IPS-18c (cell line): ENCODE results near the gene FOXO6.

Source experiments
- H3K4me3 ChIP-seq: 2 replicates; pipeline ENCODE4 v1.7.0; 2013; ENCODE audit warnings: low read depth, mild to moderate bottlenecking, low read length, moderate library complexity; ENCODE audit not compliant: insufficient read depth
- H3K9me3 ChIP-seq: one replicate; pipeline ENCODE4 v1.6.1; 2013; ENCODE audit warnings: mild to moderate bottlenecking, low read length, moderate library complexity; ENCODE audit not compliant: control insufficient read depth, insufficient read depth

Gene FOXO6

DNA sequence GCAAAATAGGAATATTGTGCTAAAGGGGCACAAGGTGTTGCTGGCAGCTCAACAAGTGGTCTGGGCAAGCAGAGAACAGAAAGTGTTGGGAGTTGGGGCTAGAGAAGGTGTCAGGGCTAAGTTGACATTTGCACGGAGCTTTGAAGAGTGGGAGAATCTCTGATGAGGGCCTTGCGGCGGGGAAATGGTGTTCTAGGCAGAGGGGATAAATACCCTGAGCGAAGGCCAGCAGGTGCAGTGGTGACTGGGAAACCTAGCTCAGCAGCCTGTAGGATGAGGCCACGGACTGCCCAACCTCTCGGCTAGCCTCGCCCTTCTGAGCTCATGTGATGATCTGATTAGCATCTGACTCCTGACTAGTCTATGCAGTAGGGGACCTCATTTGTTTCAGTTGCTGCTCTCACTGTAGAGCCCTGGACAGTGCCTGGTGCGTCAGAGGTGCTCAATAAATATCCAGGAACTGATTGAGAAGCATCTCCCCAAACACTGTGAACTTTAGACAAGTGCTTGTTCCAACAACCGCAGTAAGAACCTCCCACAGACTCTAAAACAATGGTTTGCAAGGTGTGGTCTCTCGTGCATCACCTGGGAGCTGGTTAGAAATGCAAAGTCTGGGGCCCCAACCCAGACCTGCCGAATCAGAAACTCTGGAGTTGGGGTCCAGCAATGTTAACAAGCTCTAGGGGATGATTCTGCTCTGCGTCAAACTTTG lies 1.0 kb upstream of the FOXO6 start:
- H3K4me3 ChIP-seq: peak overlapping the region; percentile 45
- no peaks in the 10 kb centered on the region for H3K9me3 ChIP-seq

DNA sequence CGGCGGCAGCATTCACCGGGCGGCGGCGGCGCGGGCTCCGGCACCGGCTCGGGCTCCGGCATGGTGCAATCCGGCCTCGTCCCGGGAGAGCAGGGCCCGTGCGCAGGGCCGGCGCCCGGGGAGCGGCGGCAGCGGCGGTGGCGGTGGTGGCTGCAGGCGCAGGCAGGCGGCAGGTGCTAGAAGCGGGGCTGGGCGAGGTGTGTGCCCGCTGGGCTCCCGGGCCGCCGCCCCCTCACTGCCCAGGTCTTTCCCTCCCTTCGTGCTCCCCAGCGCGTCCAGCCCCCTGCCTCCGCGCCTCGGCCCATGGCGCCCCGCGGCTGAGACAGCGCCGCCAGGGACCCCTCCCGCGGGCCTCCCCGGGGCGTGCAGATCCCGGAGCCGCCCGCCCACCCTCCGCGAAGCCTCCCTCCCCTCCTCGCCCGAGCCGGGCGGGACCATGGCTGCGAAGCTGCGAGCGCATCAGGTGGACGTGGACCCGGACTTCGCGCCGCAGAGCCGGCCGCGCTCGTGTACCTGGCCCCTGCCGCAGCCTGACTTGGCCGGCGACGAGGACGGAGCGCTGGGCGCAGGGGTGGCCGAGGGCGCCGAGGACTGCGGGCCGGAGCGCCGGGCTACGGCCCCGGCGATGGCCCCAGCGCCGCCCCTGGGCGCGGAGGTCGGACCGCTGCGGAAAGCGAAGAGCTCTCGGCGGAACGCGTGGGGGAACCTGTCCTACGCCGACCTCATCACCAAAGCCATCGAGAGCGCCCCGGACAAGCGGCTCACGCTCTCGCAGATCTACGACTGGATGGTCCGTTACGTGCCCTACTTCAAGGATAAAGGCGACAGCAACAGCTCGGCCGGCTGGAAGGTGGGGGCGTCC lies 492 bp downstream of the FOXO6 start:
- H3K9me3 ChIP-seq: no peaks in the 10 kb centered on the region
- H3K4me3 ChIP-seq: peak overlapping the region; percentile 53

DNA sequence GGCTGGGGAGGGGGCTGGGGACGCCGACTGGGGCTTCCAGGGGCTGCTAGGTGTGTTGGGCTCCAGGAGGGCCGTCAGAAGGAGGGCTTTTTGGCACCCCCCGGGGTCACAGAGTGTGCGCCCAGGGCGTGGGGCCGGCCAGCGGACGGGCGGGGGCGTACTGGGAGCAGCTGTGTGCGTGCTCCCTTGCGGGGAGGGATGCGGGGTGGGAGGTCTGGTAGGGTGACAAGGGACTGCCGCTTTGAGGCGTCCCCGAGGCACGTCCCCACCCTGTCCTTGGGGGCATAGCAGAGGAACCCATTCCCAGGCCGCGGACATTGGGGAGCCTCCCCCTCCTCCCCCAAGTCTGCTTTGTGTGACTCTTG lies 1.1 kb downstream of the FOXO6 start:
- peak overlapping the region; percentile 53 for H3K4me3 ChIP-seq
- no peaks in the 10 kb centered on the region for H3K9me3 ChIP-seq

DNA sequence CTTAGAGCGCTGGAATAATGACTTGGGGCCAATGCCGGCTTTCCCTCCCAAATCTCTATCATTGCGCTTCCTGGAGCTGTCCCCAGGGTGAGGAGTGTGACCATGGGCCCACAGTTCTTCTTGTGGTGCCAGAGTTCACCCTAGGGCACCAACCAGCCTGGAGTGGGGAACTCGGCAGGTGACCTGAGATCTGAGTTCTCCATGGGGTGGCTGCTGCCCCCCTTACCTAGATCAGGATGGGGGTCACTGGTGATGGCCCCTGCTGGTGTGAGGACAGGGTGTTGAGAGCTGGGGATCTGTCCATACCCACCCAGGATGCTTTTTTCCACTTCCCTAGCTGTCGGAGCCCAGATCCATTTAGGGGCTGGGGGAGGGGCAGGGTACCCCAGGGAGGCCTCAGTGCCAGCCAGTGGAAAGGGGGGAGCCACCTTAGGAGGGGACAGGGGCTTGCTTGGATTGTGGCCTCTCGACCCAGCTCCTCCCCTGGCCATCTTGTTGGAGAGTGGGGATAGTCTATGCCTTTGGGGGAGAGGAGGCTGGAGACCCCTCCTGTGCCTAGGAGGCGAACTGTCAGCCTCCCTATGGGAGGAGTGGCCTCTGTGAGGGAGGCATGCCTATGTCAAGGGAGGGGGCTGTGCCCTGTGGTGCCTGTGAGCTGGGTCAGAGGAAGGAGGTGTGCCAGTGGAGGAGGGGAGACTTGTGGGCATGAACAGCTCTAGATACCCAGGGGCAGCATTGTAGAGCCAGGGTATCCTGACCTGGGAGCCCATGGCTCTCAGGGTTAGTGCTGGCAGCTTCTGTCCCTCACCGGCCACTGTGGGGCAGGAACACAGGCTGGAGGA lies 1.7 kb downstream of the FOXO6 start:
- H3K4me3 ChIP-seq: peak overlapping the region; percentile 53
- H3K9me3 ChIP-seq: no peaks in the 10 kb centered on the region

DNA sequence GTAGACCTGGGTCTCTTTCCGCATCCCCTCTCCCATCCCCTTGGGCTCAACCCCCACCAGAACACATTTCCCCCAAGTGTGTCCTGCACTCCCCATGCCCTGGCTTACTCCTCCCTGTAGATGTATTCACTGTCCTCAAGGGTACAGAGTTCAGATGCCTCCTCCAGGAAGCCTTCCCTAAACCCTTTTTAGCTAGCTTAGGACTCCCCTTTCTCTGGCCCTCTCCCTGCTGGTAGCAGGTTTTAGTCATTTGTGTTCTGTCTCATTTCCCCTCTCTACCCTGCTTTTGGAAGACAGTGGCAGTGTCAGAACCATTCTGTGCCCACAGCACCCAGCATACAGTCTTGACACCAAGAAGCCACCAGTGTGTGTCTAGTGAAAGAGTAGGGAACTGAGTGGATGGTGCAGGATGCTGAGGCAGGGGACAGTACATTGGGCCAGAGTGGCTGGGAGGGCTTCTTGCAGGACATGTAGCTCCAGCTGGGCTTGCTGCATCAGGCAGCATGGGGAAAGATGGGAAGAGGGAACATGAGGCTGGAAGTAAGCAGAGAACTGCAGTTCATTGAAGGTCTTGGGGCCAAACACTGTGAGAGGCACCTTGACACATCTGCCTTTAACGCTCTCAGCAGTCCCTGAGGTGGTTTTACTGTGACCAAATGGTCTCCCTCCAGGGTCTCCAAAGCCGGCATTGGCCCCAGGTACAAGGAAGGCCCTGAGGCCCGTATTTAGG lies 2.5 kb downstream of the FOXO6 start:
- no peaks in the 10 kb centered on the region for H3K9me3 ChIP-seq
- no peak overlapping the region for H3K4me3 ChIP-seq

DNA sequence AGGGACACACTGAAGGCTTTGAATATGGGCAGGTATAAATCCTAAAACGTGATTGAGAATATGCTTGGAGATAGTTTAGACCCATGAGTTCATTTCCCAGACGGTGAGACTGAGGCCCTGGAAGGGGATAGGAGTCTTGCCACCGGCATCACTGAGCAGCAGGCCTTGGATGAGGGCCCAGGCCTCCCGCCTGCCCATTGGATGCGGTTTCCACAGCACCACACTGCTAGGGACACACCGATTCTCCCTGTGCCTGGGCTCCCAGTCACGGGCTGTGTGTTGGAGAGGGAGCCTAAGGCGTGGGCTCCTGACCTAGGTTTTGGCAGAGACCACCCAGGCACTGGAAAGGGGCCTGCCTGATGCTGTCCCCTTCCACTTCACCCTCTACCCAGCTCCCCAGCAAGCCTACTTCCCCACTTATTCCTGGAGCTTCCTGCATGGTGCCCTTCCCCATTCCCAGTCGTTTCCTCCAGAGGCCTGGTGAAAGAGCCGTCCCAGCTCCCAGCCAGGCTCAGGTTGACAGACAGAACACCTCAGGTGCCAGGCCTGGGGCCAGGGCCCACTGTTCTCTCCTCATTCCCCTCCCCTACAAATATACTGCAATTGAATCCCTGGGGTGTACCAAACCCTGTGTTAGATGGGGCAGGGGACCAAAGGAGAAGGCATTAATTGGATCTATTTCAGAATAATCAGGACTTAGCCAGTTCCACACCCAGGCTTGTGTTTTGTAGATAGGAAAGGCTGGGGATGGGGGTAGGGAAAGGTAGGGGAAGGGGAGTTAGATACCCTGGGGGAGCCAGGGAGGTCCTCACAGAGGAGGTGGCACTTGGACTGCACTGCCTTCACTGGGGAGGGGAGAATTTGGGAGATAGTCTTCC lies 3.4 kb downstream of the FOXO6 start:
- H3K4me3 ChIP-seq: no peak overlapping the region
- H3K9me3 ChIP-seq: no peaks in the 10 kb centered on the region

DNA sequence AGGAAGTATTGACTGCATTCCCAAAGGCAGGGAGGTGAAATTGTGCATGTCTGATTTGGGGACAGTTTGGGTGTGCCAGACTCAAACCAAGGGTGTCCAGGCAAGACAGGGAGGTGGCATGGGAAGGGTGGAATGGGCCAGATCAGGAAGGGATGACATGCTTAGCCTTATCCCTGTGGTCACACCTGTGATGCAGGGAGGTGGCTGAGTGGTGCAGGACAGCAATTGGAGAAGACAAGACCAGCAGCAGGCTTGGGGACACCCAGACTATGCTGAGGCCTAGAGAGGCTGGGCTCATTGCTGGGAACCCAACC lies 4.0 kb downstream of the FOXO6 start:
- Histone ChIP-seq H3K4me3 (no peak overlapping the region), H3K9me3 (no peaks in the 10 kb centered on the region)

DNA sequence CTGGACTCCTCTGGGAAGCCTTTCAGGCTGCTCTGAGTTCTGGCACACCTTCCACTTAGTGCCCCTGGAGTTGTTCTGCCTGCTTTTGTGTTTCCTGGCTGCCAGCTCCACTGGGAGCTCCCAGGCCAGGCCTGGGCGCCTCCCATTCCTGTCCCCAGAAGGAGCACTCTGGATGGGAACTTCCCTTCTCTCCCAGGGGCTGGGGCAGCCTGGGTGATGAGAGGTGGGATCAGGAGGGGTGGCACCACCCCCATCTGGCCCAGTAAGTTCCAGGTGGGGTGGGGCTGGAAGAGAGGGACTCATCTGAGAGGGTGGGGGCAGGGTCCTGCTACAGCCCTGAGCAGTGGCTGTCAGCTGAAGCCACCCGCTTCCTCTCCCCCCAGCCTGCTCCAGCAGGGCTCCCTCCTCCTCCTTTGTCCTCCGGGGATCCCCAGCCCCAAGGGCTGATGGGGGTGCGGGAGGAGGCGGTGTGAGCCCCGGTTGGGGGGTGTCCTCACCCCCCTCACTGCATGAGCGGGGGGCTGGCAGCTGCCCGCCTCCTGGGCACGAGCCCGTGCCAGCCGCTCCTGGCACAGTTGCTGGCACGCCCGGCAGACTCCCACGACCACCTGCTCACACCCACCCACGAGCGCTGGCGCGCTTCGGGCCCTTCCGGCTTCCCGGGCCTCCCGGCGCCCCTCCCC lies 4.7 kb downstream of the FOXO6 start:
- H3K9me3 ChIP-seq: no peaks in the 10 kb centered on the region
- H3K4me3 ChIP-seq: peak overlapping the region; percentile 51

DNA sequence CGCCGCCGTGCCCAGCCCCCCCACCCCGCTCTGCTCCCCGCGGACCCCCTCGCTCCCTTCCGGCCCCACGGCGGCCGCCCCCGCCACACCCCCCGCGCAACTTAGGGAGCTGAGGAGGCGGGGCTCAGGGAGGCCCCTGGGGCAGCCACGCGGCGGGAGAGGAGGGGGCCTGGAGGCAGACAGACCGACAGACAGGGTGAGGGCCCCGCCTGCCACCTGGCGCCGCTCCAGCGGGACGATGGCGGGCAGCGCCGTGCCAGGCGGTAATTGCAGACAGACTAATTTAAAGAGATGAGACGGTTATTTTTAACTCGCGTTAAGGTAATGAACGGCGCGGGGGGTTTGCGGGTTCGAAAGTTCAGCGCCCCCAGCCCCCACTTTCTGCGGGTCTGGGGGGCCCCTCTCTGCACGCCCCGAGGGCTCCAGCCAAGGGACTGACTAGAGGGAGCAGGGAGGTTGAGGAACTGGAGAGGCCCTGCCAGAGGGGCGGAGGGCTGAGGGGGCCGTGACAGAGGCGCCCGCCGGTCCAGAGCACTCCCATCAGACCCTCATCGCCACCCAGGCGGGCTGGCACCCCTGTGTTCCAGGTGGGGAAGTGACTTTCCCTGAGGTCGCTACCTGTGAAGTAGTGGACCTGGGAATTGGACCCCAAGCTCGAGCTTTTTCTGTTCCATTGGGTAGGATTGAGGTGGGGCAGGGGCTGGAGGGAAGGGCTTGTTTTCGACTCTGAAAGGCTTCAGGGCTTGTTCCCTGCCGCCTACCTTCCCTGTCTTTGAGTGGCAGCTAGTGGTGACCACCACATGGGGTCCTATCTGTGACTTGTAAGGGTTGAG lies 5.4 kb downstream of the FOXO6 start:
- Histone ChIP-seq H3K4me3 (peak overlapping the region; percentile 52), H3K9me3 (peaks cover 2% of the 10 kb centered on the region)

DNA sequence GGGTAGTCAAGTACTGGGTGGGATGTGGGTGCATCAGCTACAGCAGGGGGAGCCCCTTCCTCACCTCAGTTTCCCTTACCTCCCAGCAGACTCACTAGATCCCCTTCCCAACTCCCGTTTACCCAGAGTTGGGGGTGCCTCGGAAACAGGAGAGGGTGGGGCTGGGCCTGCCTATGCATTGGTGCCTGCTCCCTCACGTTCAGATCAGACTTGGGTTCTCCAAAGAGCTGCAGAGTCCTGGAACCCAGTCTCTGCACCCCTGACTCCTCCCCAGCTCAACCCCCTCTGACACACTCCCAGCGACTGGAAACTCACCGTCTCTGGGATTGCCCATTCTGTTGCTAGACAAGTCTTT lies 6.0 kb downstream of the FOXO6 start:
- Histone ChIP-seq H3K4me3 (peak overlapping the region; percentile 52; the same call in 1 of the 2 replicates), H3K9me3 (peaks cover 2% of the 10 kb centered on the region)

DNA sequence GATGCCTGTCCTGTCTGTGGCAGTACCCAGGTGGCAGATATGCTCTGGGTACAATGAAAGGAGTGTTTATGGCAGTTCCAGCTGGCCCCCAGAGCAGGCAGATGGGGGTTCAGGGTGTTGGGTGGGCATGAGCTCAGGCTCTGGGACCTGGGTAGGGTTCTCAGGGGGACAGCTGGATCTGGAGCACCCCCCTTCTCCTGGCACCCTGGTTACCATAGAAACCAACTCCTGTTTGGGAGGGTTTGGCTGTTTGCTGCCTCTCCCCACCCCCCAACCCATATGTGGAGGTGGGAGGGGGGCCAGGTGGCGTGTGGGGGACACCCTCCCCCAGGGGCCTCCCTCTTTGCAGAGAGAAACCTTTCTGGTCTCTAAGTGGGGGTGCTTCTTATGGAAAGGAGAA lies 7.1 kb downstream of the FOXO6 start:
- no peak overlapping the region for H3K4me3 ChIP-seq
- H3K9me3 ChIP-seq: peaks cover 2% of the 10 kb centered on the region

DNA sequence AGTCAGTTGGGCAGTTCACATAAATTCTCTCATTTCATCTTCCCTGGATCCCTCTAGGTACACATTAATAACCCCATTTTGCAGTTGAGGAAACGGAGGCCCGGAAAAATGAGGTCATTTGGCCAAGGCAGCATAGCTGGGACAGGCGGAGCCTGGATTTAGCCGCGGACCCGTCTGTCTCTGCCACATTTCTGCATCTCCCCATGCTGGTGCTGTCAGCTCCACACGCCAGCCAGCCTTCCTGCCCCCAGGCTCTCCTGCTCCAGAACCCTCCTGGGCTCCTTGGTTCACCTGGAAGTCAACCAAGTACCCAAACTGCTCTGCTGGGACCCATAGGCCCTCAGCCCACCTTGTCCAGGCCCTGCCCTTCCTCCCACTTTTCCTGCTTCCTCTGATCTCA lies 7.6 kb downstream of the FOXO6 start:
- no peak overlapping the region for H3K4me3 ChIP-seq

DNA sequence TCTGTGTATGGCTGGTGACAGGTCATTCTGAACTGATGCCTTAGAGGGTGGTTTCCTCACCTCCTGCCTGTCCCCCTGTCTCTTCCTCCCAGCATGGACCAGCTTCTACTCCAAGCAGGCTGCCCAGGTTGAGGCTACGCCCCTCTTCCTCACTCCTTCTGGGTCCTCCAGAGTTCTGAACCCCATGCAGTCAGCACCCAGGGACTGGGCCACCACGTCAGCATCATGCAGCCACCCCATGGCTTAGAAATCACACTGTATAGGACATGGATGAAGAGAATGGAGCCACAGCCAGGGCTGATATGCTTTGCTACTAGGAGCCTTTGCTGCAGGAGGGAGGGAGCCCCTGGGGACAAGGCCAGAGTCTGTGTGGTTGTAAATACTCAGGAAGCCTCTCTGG lies 8.3 kb downstream of the FOXO6 start:
- Histone ChIP-seq H3K9me3 (peaks cover 2% of the 10 kb centered on the region), H3K4me3 (no peak overlapping the region)

More for the DNA sequence above, 7.6 kb downstream of the FOXO6 start:
- peaks cover 2% of the 10 kb centered on the region for H3K9me3 ChIP-seq

DNA sequence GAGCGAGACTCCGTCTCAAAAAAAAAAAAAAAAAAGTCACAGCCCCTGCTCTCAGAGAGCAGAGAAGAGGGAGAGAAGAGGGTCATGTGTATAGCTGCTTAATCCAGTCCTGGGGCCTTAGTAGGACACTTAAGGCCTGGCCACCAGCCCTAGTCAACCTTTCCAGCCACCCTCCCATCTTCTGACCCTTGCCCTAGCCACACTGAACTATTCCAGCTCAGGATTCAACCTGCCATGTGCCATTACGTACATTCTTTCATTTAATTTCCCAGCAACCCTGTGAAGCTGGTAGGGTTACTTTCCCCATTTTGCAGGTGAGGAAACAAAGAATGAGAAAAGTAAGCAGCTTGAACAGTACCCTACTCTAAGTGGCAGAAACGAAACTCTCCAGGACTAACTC lies 9.0 kb downstream of the FOXO6 start:
- no peak overlapping the region for H3K4me3 ChIP-seq
- peaks cover 2% of the 10 kb centered on the region for H3K9me3 ChIP-seq

DNA sequence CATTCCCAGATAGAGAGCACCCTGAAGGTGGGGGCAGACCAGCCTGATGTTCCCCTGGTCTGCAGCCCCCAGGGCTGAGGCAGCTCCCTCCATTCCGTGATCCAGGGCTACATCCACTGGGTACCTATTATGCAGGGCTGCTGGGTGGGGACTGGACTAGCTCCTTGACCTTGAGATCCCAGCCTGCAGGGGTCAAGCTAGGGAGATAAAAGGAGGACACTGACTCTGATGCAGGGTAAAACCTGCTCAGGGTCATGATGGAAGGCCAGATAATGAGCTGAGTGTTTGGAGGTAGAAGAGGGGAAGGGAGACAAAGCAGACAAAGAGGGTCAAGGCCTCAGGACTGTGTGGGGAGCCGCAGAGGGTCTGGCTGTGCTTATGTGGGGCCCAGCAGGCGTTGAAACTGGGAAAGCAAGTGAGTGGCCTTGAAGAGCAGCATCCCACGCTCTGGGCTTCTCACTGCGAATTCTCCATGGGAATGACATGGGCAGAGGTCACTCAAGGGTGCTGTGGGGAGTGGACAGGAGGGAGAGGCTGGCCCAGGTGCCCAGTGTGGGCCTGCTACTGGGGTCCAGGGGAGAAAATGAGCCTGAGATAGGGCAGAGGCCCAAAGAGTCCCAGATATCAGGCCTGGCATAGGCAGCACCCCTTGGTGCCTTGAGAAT lies 9.7 kb downstream of the FOXO6 start:
- peak overlapping the region; percentile 9; the same call in 1 of the 2 replicates for H3K4me3 ChIP-seq

More for the DNA sequence above, 9.7 kb downstream of the FOXO6 start:
- peaks cover 2% of the 10 kb centered on the region for H3K9me3 ChIP-seq
